Erythroblast (primary cell): ENCODE data around the gene RAB7A.

Source experiments
- GATA1 ChIP-seq: IDR thresholded peaks from 2 replicates; pipeline ENCODE4 v1.6.1; 2011; ENCODE audit warnings: low read depth, mild to moderate bottlenecking, control low read depth, low read length, moderate library complexity
- POLR2A ChIP-seq: IDR thresholded peaks from 2 replicates; pipeline ENCODE4 v1.6.1; 2011; ENCODE audit warnings: mild to moderate bottlenecking, low read length

GRCh38 chr3:128853826-128854225, 127.8 kb downstream of the RAB7A start:
- TF ChIP-seq POLR2A = no peak
- no peak for TF ChIP-seq GATA1
